CD4-positive, alpha-beta T cell treated with Interleukin-17A for 4 hours (primary cell): ENCODE results near the gene THAP3.
A peak's percentile ranks its signal among the peaks of the same experiment; 100 is the strongest.

ENCODE experiments used
- DNase-seq: peaks from one replicate; pipeline ENCODE4 v3.0.0-alpha.2; 2020; ENCODE audit warnings: mixed read lengths

Gene THAP3

GRCh38 chr1:6613361-6614018 lies 11.2 kb upstream of the THAP3 start, which contains the start of gene PHF13:
Gene PHF13 (plus strand): TSS chr1:6613731. CDS start chr1:6614067, 336 bp downstream.
- DNase-seq: peak; percentile 100

- peak; percentile 71 for DNase-seq
Measured at GRCh38 chr1:6614019-6614928, 10.4 kb upstream of the THAP3 start.

- DNase-seq: peak; percentile 26
Measured at GRCh38 chr1:6614929-6615785, 9.5 kb upstream of the THAP3 start.

- DNase-seq: no peak
Measured at GRCh38 chr1:6619045-6619444, 5.6 kb upstream of the THAP3 start.

GRCh38 chr1:6621429-6622391 lies 3.0 kb upstream of the THAP3 start:
- DNase-seq: no peak

- DNase-seq: no peak
Measured at GRCh38 chr1:6622396-6623152, 2.1 kb upstream of the THAP3 start.

GRCh38 chr1:6623269-6623965 lies 1.3 kb upstream of the THAP3 start:
- DNase-seq: no peak

GRCh38 chr1:6625584-6626149 lies 999 bp downstream of the THAP3 start:
- no peak for DNase-seq

GRCh38 chr1:6627031-6627430 lies 2.4 kb downstream of the THAP3 start:
- no peak for DNase-seq

GRCh38 chr1:6627841-6628545 lies 3.3 kb downstream of the THAP3 start:
- DNase-seq: no peak

- no peak for DNase-seq
Measured at GRCh38 chr1:6628971-6629479, 4.4 kb downstream of the THAP3 start.

GRCh38 chr1:6630027-6630426 lies 5.4 kb downstream of the THAP3 start:
- no peak for DNase-seq

GRCh38 chr1:6631058-6631457 lies 6.4 kb downstream of the THAP3 start:
- no peak for DNase-seq

- DNase-seq: no peak
Measured at GRCh38 chr1:6632588-6633514, 8.2 kb downstream of the THAP3 start.

- DNase-seq: peak; percentile 68
Measured at GRCh38 chr1:6634371-6635052, 9.8 kb downstream of the THAP3 start.

- no peak for DNase-seq
Measured at GRCh38 chr1:6635161-6635909, 10.7 kb downstream of the THAP3 start.
